HG03378 (cell line): ENCODE results near the gene ZNF484.
"Not testable (repeated sequence)": the region's sequence is repeated elsewhere in the genome, so short reads cannot be mapped to it uniquely, and the experiment has no call there.

Source experiments
- ATAC-seq: cut with Tn5 transposase; IDR thresholded peaks from one replicate; pipeline ENCODE4 v1.9.1; 2021; ENCODE audit warnings: mild to moderate bottlenecking, moderate library complexity; ENCODE audit not compliant: unreplicated experiment

ZNF484 gene

DNA sequence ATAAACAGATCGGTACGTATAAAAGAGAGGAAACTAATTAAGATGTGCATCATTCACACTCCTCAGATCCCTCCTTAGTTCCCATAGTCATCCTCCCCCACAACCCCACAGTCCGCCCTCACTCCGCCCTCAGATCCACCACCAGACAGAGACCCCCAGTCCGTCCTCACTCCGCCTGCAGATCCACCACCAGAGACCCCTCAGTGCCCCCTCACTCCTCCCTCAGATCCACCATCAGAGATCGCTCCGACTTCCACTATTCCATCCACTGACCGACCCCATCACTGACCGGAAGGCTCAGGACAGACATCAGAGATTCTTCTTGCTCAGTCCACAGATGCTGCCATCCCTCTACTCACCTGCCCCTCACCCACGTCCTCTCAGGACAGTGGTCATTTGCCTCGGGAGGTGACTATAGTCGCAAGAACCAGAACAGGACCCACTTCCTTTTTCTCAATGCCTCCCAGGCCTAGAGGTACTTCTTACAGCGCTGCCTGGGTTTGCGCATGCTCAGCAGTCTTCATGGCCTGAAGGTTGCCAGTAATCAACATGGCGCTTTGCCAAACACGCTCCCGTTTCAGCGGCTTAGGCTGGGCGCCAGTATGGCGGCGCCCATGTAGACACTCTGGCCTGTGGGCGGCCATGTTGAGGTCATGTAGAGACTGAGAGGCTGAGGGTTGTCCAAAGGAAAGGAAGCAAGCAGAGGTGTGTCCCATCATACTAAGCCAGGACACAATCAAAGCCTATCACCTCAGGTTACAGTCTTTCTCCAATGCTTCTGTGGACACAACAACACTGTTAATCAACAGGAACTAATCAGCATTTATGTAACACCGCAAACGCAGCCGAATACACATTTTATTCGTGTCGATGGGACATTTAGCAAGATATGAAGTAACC, at the start of gene ZNF484:
Gene ZNF484 (minus strand): TSS at position 508 of the 900 bp plus-strand sequence. CDS start 3,009 bp downstream, outside the sequence.
- ATAC-seq: peak; percentile 94

DNA sequence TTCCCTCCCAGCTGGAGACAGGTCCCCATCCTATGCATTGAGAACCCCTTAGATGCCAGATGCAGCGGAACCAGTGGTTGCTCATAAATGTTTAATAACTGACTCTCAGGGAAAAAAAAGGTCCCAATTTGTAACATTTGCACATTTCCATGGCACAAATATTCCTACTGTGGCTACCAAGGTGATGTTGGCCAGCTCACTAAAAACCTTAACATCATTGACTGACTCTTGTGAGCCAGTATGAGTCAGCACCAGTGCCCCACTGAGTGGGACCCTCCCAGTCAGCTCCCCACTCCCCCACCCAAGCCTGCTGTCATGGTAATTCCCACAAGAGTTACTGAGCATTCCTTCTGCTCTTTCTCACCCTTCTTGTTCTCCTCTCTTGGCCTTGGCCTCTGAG, 42.6 kb upstream of the ZNF484 start:
- no peak for ATAC-seq

DNA sequence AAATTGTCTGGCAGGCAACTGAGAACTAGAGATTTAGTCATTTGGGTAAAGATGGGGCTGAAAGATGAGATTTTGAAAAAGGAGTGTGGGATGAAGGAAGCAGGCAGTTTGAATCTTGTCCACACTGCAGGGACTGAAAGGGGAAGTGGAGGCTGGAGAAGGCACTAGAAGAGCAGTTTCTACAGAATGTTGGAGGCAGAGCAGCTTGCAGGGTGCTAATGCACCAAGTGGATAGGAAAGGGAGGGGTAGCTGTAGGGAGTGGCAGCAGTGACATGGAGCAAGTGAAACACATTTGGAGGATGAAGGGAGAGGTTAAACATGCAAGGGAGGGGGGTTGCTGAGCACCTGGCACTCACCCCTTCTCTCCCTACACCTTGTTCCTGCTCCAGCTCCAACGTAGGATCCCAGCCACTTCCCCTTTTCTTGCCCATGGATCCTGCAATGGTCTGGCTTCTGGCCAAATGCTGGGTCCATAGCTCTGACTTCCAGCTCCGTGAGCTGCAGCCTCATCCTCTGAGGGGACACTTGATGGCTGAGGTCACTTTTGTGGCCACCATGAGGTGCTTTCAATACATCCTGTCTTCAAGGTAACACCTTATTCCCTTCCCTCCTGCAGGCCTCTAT, 39.5 kb upstream of the ZNF484 start:
- ATAC-seq: no peak

DNA sequence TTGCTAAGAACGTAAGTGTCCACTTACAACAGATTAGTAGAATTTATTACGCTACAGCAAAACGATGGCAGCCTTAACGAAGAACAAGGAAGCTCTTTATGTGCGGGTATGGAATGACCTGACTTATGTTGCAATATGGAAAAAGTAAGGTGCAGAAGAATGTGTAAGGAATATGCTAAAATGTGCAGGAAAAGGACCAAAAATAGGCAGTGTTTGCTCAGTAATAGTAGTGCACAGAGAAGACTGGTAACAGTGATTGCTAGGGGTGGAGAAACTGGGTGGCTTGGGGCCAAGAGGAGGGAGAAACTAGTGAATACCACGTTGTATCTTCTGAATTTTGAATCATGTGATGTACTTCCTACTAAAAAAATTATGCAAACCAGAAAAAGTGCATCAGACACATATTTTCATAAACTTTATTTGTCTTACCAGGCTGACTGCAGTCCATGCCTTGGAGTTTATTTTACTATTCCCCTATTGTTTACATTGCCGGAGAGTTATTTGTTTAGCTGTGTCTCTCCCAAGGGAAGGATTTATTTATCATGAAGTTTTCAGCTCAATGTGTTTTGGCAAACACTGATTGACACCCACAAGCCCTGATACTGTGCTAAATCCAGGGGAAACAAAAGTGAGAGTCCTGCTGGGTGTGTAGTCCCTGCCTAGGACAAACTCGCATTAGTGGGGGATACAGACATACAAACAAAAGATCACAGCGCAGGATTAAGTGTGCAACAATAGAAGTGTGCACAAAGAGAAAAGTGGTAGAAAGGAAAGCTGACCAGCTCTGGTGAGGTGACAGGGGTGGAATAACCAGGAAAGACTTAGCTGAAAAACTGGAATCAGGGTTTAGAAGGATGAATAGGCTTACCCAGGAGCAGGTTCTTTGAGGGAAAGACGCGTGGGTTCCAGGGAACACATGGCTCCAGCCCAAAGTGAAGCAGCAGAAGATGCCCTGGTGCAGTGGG, 34.0 kb upstream of the ZNF484 start:
- no peak for ATAC-seq

DNA sequence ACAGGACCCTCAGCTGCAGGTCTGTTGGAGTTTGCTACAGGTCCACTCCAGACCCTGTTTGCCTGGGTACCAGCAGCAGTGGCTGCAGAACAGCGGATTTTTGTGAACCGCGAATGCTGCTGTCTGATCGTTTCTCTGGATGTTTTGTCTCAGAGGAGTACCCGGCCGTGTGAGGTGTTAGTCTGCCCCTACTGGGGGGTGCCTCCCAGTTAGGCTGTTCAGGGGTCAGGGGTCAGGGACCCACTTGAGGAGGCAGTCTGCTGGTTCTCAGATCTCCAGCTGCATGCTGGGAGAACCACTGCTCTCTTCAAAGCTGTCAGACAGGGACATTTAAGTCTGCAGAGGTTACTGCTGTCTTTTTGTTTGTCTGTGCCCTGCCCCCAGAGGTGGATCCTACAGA, 27.3 kb upstream of the ZNF484 start:
- not testable (repeated sequence) for ATAC-seq

DNA sequence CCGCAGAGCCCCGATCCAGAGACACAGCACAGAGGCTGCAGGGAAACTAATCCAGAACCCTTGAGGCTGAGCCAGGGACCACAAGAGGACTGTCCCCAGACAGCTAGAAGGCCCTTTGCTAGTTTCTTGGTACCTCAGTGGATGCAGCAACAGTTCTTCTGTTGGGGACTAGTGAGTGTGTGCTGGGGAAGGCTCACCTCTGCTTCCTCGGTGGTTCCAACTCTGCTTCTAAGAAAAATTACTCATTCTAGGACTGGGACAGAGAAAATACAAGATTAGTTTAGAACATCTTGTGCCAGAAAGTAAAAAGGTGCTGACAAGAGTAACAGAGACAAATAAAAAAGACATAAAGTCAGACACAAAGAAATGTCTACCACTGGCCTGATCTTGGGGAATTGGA, 19.5 kb upstream of the ZNF484 start:
- no peak for ATAC-seq

DNA sequence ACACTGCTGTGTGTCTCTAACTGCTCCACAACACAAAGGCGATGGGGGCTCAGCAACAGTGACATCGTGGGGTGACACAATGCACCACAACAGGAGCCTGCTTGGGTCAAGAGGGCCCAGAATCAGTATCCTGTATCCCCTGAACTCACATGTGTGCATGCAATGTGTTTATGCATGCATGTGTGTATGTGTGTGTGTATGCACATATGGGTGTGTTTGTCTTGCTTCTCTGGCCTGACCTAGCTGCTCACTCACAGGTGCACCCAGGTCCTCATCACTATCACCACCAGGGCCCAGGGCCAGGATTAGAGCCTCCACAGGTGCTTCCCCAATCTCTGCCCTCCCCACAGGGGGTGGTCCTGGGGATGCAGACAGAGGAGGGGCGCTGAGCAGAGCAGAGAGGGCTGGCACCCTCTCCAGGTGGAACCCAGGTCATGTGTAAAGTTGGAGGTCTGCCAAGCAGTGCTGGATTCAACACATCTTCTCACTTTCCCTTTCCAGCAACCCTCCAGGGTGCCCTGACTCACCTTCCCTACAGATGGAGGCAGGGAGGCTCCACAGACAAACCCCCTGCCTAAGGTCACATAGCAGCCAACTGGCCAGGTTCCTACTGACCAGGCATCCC, 18.1 kb upstream of the ZNF484 start:
- no peak for ATAC-seq

DNA sequence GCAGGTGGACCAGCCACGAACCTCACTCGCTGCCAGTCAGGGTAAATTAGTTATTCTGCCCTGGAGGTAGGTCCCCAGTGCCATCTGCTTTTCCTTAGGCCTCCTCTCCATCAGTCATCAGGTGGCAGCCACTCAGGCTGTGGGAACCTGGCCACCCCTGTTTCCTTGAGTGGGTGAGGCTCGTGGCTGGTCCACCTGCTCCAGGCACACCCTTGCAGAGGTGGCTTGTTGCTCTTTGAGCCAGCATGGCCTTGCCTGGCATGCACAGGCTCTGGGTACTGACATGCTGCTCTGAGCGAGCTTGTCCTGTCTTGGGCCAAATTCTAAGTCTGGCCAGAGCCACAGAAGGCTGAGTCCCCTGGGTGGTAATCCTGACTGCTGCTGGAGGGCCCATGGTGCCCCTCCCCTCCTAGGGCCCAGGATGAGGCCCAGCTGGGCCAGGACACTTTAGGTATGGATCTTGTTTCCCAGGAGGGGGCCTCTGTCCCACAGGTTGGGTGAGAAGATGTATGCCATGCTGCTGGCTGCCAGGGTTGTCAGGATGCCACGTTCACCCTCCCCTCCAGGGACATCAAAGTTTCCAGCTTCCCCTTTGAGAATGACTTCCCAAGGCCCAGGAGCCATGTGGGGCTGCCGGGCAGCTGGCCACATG, 17.0 kb upstream of the ZNF484 start:
- ATAC-seq: no peak

DNA sequence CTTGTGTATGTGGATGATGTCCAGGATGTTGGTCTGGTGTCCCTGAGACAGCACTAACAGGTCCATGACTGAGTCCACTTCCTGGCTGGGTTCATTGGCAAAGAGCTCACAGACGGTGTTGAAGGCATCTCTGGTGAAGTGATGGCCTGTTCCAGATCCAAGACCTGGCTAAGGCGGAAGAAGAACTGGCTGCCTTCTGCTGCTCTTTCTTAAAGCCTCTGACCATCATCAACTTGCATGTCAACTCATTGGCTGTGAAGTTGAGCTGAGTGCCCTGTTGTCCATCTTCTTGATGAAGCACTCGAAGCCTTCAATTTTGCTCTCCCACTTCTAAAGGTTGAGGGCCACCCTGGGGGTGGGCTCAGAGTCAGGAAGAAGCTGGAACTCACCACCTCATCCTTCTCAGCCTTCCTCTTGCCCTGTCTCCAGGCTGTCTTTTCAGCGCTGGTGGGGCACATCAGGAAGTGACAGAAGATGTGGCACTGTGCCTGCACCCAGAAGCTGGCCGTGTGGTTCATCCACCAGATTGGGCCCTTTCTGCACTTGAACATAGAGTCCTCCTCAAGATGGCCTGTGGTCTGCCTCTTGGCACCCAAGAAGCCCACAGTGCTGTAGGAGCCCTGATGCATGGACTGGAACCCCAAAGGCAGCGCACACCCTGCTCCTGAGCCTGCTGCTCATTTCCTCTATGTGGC, 16.2 kb upstream of the ZNF484 start:
- not testable (repeated sequence) for ATAC-seq

DNA sequence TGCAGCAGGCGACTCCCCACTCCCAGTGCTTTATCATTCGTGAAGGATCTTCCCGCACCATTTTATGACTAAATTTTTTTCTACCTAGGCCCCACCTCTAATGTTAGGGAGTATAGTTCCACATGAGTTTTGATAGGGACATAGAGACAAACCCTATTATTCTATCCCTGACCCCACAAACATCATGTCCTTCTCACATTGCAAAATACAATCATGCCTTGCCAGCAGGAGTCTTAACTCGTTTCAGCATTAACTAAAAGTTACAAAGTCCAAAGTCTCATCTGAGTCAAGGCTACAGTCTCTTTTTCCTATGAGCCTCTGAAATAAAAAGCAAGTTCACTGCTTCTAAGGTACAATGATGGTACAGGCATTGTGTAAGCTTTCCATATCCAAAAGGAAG, 14.4 kb upstream of the ZNF484 start:
- not testable (repeated sequence) for ATAC-seq

DNA sequence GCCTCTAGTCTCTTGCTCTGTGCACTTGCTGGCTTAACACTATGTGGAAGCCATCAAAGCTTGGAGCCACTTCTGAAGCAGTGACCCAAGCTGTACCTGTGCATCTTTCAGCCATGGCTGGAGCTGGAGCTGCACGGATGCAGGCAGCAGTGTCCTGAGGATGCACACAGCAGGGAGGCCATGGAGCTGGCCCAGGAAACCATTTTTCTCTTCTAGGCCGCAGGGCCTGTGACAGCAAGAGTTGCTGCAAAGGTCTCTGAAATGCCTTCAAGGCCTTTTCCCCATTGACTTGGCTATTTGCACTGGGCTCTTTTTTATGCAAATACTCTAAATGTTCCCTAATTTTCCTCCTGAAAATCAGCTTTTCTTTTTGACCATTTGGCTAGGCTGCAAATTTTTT, 12.9 kb upstream of the ZNF484 start:
- no peak for ATAC-seq

DNA sequence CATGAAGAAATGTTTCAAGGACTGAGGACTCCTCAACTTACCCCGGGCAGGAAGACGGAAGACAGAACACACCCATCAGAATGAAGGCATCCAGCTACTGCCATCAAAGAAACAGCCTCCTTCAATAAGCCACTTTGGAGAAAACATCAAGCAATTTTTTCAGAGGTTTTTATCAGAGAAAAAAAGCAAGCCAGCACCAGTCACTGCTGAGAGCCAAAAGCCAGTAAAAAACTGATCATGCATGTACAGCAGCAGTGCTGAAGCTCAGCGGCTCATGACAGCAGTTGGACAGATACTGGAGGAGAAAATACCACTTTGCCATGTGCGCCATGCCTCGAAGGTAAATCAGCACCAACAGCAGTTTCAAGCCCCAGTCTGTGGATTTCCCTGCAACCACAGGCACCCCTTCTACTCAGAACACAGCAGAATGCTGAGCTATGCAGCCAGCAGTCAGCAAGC, 10.1 kb upstream of the ZNF484 start:
- ATAC-seq: no peak

DNA sequence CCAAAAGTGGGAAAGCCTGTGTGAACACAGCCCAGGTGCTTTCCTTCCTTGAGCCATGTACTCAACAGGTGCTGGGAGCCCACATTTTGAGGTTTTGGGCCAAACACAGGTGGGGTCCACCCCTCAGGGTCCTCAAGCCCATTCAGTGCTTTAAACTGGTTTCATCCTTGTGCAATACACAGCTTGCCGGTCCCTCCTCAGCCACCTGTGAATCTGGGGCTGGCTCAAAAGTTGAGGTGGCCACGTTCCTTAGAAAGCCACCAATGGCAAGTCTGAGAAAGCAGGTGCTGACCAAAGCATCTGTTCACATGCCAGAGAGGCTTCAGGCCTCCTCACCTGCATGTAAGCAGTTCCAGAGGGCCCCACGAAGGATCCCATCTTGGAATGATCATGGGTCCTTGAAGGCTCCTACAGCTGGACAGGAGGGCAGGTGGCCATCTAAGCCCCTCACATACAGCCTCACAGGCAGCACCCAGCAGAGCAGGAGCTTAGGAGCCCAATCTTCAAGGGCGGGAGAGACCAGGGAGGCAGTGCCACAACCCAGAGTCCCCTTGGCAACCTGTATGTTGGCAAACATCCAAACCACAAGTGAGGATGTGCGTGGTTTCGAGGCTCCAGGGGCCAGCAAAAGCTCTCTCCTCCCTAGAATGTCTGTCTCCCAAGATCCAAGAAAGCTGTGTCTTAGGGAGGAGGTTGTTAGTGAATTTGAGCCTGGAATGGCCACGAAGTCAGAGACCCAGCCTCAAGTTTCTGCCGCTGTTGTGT, 9.2 kb upstream of the ZNF484 start:
- not testable (repeated sequence) for ATAC-seq

DNA sequence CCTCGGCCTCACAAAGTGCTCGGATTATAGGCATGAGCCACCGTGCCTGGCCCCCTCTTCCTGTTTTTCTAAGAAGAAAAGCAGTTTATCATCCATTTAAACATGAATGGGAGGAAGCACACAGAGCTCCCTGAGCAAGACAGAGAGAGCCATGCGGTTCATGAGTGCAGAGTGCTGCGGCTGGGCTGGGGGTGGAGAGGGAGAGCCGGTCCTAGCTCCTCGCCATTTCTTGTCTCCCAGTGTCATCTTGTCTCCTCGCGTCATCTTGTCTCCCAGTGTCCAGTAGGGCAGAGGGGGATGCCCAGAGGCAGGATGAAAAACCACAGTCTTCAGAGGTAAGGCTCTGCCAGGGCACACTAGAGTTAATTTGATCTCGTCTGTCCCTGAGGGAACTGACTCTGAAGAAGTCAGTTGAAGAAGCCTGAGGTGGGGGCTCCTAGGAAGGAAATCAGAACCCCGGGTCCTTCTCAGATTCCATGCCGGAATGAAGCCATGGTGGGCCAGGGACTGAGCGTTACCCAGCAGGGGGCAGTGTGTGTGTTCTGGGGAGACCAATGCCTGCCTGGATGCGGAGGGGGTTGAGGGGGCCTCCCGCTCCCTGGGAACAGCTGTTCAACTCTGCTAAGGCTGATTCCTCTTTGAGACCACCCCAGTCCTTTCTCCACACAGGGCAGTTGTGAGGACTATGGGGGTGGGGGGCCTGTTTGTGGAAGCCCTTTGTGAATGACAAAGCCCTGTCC, 6.0 kb upstream of the ZNF484 start:
- ATAC-seq: not testable (repeated sequence)

DNA sequence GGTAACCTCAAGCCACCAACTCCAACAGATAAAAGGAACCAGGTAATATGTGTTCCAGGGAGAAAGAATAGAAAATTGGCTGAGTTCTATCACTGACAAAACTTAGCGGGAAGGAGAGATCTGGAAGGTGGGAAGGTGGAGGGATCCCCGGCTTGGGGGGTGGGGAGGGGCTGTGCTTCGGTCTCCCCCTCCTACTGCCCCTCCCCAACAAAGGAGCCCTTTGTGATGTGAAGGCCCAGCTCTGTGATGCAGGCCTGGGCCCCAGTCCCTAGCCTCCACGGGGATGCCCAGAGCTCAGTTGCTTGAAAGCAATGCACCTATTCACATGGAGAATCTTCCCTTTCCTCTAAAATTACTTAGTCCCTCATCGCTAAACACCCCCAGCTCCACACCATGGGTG, 4.4 kb upstream of the ZNF484 start:
- ATAC-seq: no peak

DNA sequence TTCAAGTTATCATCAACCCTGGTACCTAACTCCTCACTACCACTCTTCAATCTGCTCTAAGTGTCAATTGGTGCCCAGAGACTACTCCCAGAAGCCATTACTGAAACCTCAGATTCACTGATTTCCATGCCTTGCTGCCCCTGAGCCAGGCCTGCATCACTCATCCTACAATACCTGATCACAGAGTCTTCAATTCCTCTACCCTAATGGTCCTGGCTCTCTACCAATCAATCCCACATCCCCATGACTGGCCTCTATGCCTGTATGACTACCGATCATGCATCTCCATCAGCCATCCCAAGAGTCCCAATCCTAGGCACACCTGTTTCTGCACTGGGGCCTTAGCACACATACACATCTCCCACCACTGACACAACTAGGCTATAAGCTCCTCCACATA, 2.5 kb downstream of the ZNF484 start:
- ATAC-seq: no peak

DNA sequence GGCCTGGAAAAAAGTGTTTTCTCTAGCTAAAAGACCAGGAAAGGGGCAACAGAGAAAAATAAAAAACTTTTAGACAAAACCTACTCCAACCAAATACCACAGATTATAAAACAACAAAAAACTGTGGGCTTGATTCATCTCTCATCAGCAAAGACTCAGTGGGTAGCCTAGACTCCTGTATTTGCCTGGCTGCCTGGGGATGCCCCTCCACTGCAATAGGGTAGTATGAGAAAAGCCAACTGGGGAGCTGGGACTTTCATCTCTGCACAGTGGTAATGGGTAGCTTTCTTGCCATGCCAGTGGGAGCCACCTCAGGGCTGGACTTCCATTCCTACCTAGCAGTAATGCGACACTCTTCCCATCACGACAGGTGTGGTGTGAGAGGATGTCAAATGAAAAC, 7.5 kb downstream of the ZNF484 start:
- no peak for ATAC-seq

DNA sequence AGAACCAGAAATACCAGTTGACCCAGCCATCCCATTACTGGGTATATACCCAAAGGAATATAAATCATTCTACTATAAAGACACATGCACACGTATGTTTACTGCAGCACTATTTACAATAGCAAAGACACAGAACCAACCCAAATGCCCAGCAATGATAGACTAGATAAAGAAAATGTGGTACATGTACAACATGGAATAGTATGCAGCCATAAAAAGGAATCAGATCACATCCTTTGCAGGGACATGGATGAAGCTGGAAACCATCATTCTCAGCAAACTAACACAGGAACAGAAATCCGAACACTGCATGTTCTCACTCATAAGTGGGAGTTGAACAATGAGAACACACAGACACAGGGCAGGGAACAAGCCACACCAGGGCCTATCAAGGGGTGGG, 11.2 kb downstream of the ZNF484 start:
- not testable (repeated sequence) for ATAC-seq
